ENCODE results near the gene BMPER.

The BMPER gene

DNA sequence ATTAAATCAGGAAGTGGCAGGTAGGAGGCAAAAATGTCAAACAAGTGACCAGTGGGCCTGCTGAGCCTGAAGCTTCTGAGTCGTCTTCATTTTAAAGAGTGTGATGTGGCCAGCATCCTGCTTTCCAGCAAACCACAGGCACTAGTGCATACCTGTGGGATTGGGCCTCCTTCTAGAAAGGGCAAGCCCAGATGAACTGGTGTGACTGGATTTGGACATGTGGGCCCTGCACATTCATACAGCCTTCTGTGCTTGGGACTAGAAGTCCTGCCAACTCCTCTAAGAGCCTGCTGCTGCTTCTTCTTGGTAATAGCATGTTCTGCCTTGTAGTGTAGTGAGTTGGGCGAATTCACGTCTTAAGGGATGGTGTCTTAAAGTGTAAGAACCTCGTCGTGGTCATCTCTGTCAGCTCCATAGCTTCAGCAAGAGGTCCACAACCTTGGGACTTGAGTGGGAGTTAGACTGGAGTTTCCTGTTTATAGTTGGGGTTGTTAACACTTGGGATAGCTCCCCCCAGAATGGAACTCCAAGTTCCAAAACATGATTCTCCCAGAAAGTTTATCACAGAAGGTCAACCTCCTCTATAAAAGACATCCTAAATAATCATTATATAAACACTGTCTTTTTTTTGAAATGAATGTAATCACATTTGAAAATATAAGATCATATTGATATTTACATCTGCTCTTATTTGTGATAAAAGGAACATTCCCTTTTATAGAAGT, 11.2 kb downstream of the BMPER start:
- ATAC-seq: no peak
- TF ChIP-seq ZFP3 (CRISPR knock-in tag; IDR thresholded peaks at IDR 0.05) (no peak), ZC3H10 (CRISPR knock-in tag; IDR thresholded peaks at IDR 0.05) (no peak), ZNF70 (CRISPR knock-in tag; IDR thresholded peaks at IDR 0.05) (no peak), SNAI2 (CRISPR knock-in tag; IDR thresholded peaks at IDR 0.05) (no peak)

DNA sequence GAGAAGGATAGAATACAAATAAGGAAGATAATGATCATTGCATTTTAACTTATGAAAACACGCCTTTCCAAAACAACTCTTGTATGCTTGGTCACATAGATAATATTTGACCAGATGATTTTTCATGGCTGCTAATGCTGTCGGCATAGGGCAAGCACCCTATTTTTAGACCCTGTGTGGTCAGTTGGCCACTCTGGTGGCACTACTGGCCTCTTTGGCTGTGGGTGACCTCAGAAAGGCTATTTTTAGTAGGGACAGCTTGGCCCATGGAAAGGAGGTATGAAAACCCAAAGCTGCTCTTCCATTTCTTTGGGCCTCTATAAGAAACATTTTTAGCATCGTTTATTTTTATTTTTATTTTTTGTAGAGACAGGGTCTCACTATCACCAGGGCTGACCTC, 12.3 kb downstream of the BMPER start:
- TF ChIP-seq SNAI2 (CRISPR knock-in tag; IDR thresholded peaks at IDR 0.05) (no peak), CSDC2 (CRISPR knock-in tag; IDR thresholded peaks at IDR 0.05) (no peak)
- TF ChIP-seq, protein P1, sequence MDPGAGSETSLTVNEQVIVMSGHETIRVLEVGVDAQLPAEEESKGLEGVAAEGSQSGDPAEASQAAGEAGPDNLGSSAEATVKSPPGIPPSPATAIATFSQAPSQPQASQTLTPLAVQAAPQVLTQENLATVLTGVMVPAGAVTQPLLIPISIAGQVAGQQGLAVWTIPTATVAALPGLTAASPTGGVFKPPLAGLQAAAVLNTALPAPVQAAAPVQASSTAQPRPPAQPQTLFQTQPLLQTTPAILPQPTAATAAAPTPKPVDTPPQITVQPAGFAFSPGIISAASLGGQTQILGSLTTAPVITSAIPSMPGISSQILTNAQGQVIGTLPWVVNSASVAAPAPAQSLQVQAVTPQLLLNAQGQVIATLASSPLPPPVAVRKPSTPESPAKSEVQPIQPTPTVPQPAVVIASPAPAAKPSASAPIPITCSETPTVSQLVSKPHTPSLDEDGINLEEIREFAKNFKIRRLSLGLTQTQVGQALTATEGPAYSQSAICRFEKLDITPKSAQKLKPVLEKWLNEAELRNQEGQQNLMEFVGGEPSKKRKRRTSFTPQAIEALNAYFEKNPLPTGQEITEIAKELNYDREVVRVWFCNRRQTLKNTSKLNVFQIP (CRISPR knock-in tag; IDR thresholded peaks at IDR 0.05; ENCODE audit: borderline replicate concordance, low read depth): no peak
- no peak for ATAC-seq

DNA sequence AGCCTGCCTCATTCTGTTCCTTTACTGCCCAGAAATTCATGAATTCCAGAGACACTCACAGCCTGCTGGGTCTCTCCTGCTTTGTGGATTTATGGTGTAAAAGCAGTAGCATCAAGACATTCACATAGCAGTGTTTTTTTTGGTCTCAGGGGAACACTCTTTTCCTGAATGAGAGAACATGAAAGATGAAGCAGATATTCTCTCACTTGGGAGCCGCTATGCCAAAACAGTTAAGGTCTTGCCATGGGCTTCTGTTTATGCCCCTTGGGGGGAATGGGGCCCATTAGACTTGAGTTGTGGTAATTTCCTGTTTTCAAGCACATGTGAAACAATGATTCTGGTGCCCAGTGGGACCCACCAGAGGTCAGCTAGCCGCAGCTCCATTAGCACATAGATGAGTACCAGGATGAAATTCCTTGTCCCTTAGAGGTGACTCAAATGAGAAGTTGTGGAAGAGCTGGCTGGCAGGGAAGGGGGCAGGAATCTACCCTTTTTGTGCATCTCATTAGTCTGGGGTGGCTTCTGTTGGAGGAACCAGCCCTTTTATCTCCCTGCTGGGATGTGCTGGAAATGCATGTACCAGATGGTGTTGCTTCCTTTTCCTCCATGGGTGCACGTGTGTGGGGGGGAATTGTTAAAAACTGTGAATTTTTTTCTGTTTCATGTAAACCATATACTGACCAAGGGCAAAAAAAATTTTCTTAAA, 13.3 kb downstream of the BMPER start:
- ATAC-seq: no peak
- no peak for TF ChIP-seq ESRRG (CRISPR knock-in tag; IDR thresholded peaks at IDR 0.05)
- TF ChIP-seq, protein P2, sequence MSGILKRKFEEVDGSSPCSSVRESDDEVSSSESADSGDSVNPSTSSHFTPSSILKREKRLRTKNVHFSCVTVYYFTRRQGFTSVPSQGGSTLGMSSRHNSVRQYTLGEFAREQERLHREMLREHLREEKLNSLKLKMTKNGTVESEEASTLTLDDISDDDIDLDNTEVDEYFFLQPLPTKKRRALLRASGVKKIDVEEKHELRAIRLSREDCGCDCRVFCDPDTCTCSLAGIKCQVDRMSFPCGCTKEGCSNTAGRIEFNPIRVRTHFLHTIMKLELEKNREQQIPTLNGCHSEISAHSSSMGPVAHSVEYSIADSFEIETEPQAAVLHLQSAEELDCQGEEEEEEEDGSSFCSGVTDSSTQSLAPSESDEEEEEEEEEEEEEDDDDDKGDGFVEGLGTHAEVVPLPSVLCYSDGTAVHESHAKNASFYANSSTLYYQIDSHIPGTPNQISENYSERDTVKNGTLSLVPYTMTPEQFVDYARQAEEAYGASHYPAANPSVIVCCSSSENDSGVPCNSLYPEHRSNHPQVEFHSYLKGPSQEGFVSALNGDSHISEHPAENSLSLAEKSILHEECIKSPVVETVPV (CRISPR knock-in tag; IDR thresholded peaks at IDR 0.05): no peak
- TF ChIP-seq, protein P3, sequence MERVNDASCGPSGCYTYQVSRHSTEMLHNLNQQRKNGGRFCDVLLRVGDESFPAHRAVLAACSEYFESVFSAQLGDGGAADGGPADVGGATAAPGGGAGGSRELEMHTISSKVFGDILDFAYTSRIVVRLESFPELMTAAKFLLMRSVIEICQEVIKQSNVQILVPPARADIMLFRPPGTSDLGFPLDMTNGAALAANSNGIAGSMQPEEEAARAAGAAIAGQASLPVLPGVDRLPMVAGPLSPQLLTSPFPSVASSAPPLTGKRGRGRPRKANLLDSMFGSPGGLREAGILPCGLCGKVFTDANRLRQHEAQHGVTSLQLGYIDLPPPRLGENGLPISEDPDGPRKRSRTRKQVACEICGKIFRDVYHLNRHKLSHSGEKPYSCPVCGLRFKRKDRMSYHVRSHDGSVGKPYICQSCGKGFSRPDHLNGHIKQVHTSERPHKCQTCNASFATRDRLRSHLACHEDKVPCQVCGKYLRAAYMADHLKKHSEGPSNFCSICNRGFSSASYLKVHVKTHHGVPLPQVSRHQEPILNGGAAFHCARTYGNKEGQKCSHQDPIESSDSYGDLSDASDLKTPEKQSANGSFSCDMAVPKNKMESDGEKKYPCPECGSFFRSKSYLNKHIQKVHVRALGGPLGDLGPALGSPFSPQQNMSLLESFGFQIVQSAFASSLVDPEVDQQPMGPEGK (CRISPR knock-in tag; IDR thresholded peaks at IDR 0.05; ENCODE audit: borderline replicate concordance): no peak
- TF ChIP-seq TOX (CRISPR knock-in tag; IDR thresholded peaks at IDR 0.05; ENCODE audit: borderline replicate concordance): no peak
- TF ChIP-seq BACH2 (CRISPR knock-in tag; IDR thresholded peaks at IDR 0.05; ENCODE audit: borderline replicate concordance): no peak
- TF ChIP-seq, protein P4, sequence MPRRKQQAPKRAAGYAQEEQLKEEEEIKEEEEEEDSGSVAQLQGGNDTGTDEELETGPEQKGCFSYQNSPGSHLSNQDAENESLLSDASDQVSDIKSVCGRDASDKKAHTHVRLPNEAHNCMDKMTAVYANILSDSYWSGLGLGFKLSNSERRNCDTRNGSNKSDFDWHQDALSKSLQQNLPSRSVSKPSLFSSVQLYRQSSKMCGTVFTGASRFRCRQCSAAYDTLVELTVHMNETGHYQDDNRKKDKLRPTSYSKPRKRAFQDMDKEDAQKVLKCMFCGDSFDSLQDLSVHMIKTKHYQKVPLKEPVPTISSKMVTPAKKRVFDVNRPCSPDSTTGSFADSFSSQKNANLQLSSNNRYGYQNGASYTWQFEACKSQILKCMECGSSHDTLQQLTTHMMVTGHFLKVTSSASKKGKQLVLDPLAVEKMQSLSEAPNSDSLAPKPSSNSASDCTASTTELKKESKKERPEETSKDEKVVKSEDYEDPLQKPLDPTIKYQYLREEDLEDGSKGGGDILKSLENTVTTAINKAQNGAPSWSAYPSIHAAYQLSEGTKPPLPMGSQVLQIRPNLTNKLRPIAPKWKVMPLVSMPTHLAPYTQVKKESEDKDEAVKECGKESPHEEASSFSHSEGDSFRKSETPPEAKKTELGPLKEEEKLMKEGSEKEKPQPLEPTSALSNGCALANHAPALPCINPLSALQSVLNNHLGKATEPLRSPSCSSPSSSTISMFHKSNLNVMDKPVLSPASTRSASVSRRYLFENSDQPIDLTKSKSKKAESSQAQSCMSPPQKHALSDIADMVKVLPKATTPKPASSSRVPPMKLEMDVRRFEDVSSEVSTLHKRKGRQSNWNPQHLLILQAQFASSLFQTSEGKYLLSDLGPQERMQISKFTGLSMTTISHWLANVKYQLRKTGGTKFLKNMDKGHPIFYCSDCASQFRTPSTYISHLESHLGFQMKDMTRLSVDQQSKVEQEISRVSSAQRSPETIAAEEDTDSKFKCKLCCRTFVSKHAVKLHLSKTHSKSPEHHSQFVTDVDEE (CRISPR knock-in tag; IDR thresholded peaks at IDR 0.05): no peak
- TF ChIP-seq ZC3H10 (CRISPR knock-in tag; IDR thresholded peaks at IDR 0.05): no peak
- no peak for TF ChIP-seq ZNF70 (CRISPR knock-in tag; IDR thresholded peaks at IDR 0.05)
- TF ChIP-seq PPARA (CRISPR knock-in tag; IDR thresholded peaks at IDR 0.05; ENCODE audit: borderline replicate concordance): no peak
- TF ChIP-seq OSR1 (CRISPR knock-in tag; IDR thresholded peaks at IDR 0.05): no peak
- TF ChIP-seq, protein P1 (CRISPR knock-in tag; IDR thresholded peaks at IDR 0.05; ENCODE audit: borderline replicate concordance, low read depth): no peak
- TF ChIP-seq CSDC2 (CRISPR knock-in tag; IDR thresholded peaks at IDR 0.05): no peak
- TF ChIP-seq ARNTL (CRISPR knock-in tag; IDR thresholded peaks at IDR 0.05; ENCODE audit: borderline replicate concordance, low read depth): no peak
- TF ChIP-seq, protein P5, sequence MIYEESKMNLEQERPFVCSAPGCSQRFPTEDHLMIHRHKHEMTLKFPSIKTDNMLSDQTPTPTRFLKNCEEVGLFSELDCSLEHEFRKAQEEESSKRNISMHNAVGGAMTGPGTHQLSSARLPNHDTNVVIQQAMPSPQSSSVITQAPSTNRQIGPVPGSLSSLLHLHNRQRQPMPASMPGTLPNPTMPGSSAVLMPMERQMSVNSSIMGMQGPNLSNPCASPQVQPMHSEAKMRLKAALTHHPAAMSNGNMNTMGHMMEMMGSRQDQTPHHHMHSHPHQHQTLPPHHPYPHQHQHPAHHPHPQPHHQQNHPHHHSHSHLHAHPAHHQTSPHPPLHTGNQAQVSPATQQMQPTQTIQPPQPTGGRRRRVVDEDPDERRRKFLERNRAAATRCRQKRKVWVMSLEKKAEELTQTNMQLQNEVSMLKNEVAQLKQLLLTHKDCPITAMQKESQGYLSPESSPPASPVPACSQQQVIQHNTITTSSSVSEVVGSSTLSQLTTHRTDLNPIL (CRISPR knock-in tag; IDR thresholded peaks at IDR 0.05; ENCODE audit: low read depth): no peak
- no peak for TF ChIP-seq RARB (CRISPR knock-in tag; IDR thresholded peaks at IDR 0.05)
- no peak for TF ChIP-seq GLIS3 (CRISPR knock-in tag; IDR thresholded peaks at IDR 0.05)
- TF ChIP-seq TCF4 (CRISPR knock-in tag; IDR thresholded peaks at IDR 0.05; ENCODE audit: borderline replicate concordance): no peak
- TF ChIP-seq ZNF8 (CRISPR knock-in tag; IDR thresholded peaks at IDR 0.05): no peak
- TF ChIP-seq ZFP30 (CRISPR knock-in tag; IDR thresholded peaks at IDR 0.05): no peak
- no peak for TF ChIP-seq ZNF565 (CRISPR knock-in tag; conservative IDR thresholded peaks at IDR 0.05; ENCODE audit: low read depth)

Data from SK-N-SH treated with all-trans-retinoic acid at 6 μM for 48 hours (cell line).